GM12873 (cell line): ENCODE results near the gene SNED1.

Source experiments
- TF ChIP-seq, protein P1 (sequence below): IDR thresholded peaks from 2 replicates; pipeline ENCODE4 v1.5.1; 2012; ENCODE audit warnings: low read depth, mild to moderate bottlenecking, moderate library complexity, low read length, control low read depth; ENCODE audit not compliant: insufficient read depth; ENCODE audit errors: missing control alignments

Gene SNED1

GRCh38 chr2:241105641-241106040, 107.2 kb downstream of the SNED1 start:
- TF ChIP-seq, protein P1, sequence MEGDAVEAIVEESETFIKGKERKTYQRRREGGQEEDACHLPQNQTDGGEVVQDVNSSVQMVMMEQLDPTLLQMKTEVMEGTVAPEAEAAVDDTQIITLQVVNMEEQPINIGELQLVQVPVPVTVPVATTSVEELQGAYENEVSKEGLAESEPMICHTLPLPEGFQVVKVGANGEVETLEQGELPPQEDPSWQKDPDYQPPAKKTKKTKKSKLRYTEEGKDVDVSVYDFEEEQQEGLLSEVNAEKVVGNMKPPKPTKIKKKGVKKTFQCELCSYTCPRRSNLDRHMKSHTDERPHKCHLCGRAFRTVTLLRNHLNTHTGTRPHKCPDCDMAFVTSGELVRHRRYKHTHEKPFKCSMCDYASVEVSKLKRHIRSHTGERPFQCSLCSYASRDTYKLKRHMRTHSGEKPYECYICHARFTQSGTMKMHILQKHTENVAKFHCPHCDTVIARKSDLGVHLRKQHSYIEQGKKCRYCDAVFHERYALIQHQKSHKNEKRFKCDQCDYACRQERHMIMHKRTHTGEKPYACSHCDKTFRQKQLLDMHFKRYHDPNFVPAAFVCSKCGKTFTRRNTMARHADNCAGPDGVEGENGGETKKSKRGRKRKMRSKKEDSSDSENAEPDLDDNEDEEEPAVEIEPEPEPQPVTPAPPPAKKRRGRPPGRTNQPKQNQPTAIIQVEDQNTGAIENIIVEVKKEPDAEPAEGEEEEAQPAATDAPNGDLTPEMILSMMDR, result no peak

DNA sequence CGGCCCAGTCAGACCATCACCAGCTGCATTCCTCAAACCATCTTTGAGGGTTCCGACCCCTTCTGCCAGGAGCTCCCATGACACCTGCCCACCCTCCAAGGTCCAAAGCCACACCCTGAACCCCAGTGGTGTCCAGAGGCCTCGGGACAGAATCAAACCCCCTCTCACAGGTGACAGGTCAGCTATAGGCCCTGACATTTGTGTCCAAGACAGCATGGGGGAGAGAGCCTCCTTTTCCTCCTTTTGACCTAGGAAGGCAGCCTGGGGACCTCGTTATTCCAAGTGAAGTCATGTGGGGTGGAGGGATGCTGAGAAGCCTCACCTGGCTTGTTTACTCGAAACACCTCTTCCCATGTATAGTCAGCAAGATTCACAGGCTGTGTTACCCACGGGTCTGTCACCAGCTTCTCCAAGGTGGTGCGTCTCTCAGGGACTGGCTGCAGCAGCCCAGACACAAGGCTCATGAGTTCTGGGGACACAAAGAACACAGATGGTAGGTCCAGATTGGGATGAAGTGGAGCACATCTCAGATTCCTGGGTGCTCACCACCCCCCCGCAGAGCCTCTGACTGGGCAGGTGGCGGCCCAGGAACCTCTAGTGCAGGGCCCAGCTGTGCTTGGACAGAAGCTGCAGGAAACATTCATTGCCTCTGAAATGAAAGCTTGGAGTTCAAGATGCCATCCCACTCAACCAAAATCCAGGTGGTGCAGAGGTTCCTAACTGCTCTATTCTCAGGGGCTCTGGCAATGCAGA, 108.8 kb downstream of the SNED1 start:
- TF ChIP-seq, protein P1, result no peak

DNA sequence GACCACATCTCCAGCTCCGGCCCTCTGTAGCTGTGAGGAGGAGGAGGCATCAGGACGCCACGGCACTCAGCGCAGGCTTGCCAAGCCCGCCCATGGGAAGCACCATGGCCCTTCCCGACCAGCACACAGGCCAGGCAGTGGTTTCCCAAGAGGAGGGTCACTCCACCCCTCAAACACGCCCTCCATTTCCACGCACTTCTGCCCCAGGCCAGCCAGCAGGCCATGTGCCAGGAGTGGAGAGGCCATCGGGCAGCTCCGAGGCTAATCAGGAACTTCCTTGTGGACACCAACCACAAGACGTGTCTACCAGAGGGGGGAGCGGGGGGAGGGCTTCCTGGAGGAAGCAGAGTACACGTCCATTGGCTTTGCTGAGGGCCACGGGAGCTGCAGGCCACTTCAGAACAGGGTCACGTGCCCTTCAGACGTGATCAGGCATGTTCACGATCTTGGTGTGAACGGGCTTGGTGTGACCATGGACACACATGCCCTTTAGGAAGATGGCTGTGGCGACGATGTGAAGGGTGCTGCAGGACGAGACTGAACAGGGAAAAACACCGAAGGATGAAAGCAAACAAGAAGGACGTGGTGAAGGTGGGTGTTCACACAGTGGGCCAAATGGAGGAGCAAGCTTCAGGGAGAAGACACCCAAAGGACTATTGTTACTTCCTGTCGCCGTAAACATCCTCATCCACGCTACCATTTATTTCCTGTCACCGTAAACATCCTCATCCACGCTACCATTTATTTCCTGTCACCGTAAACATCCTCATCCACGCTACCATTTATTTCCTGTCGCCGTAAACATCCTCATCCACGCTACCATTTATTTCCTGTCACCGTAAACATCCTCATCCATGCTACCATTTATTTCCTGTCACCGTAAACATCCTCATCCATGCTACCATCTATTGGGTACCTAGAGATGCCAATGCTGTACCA, 110.1 kb downstream of the SNED1 start:
- TF ChIP-seq, protein P1, result no peak

DNA sequence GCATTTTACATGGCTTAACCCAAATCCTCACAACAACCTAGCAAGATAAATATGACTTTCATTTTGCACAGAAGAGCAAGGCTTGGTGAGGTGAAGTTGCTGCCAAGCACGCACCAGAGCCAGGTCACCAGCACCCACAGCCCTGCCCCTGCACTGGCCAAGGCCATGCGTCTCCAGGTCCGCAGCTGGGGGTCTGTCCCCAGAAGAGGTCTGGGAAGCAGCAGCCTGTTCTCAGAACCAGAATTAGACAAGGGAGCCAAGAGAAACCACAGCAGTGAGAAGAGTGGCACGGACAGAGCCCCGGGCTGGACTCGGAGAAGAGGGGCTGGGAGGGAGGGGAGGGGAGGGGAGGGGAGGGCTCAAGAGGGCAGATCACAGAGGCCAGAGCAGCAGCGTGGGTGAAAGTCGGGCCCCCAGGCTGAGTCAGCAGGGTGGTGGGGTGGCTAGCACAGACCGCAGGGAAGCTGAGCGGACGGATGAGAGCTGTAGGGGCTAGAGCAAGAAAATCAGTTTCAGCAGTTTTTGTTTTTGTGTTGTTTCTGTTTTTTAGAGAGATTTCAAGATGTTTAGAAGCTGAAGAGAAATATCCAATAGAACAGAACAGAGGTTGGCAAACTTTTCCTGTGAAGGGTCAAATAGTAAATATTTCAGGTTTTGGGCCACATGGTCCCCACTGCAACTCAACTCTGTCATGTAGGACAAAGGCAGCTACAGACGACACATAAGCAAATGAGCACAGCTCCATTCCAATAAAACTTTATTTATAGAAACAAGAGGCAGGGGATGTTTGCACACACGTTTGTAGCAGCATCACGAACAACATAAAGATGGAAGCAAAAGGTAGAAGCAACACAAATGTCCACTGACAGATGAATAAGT, 111.0 kb downstream of the SNED1 start:
- TF ChIP-seq, protein P1, result no peak

DNA sequence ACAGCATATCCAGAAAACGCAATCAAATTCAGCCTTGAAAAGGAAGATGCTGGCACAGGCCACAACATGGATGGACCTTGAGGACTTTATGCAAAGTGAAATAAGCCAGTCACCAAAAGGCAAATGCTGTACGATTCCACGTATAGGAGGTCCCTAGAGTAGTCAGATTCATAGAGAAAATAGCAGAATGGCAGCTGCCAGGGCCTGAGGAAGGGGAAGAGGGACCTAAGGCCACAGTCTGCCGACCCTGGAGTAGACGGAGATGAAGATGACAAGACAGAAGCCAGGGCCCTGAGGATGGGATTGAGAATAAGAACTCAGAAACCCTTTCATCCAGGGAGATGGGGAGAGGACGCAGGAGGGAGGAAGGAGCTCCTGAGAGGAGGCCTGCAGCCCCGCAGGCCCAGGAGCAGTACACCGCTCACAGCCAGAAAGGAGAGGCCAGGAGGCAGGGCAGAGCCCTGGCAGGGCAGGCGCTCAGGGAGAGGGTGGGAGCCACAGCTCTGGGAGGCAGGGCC, 111.7 kb downstream of the SNED1 start:
- TF ChIP-seq, protein P1, result no peak

- TF ChIP-seq, protein P1, result peak; percentile 2
Observed at GRCh38 chr2:241110607-241111439, 112.4 kb downstream of the SNED1 start.
